B cell (primary cell): ENCODE results near the gene ZNF80. TPM values are rescaled to one million over a fixed set of nuclear protein-coding genes. Genes with fewer than 3 reads are reported as not detected.

Experiments
- ATAC-seq: fragments of 200-7000 bp; cut with Tn5 transposase; one replicate; pipeline ENCODE4 v1.10.0; 2021; ENCODE audit warnings: low read depth, mild to moderate bottlenecking, moderate number of reproducible peaks, moderate library complexity
- CTCF ChIA-PET: fragments of 350-600 bp; sonication (Branson Sonifier 250); formaldehyde crosslinking; loops from one replicate; lab custom pipeline; 2021; ENCODE audit warnings: antibody characterized with exemption, inconsistent platforms; lab: Charles Lee
- POLR2A ChIA-PET: fragments of 350-600 bp; sonication (Branson Sonifier 250); formaldehyde crosslinking; loops from one replicate; lab custom pipeline; 2021; ENCODE audit warnings: antibody characterized with exemption; lab: Charles Lee
- DNase-seq: peaks from one replicate; pipeline ENCODE4 v3.0.0; 2013
- H2AFZ ChIP-seq: 2 replicates; pipeline ENCODE4 v1.6.1; 2012; ENCODE audit warnings: mild to moderate bottlenecking, low read depth, low read length; ENCODE audit not compliant: insufficient read depth, poor library complexity, severe bottlenecking
- H3K27ac ChIP-seq, 2 donors: 1 replicate in 1 of 2; 2 replicates in 1 of 2; pipeline ENCODE4 v1.5.1; 2012 to 2013; ENCODE audit warnings: low read length in 2 of 2, mild to moderate bottlenecking in 2 of 2, moderate library complexity in 1 of 2
- H3K27me3 ChIP-seq, 4 experiments: fragments of 200-600 bp in 1 of 4; sonication (generic) in 1 of 4; replicated peaks in 1 of 4; 1 replicate in 2 of 4; 2 replicates in 2 of 4; pipeline versions ENCODE4 v1.6.1 to v1.7.0; 2013 to 2016; ENCODE audit warnings: low read length in 3 of 4, mild to moderate bottlenecking in 2 of 4, mixed read lengths in 1 of 4, moderate library complexity in 1 of 4; ENCODE audit not compliant: insufficient read depth in 4 of 4, control insufficient read depth in 3 of 4; ENCODE audit errors: control extremely low read depth in 1 of 4
- H3K36me3 ChIP-seq, 2 experiments: replicated peaks in 1 of 2; 1 replicate in 1 of 2; 2 replicates in 1 of 2; pipeline versions ENCODE4 v1.6.1 to v1.7.1; 2013; ENCODE audit warnings: low read length in 1 of 2; ENCODE audit not compliant: insufficient read depth in 2 of 2, control insufficient read depth in 1 of 2; ENCODE audit errors: control extremely low read depth in 1 of 2, extremely low read depth in 1 of 2
- H3K4me1 ChIP-seq, 2 donors: fragments of 200-600 bp in 1 of 2; sonication (generic) in 1 of 2; 1 replicate in 1 of 2; 2 replicates in 1 of 2; pipeline versions ENCODE4 v1.5.1 to v1.6.1; 2013 to 2017; ENCODE audit warnings: low read length in 2 of 2; ENCODE audit not compliant: control insufficient read depth in 2 of 2, insufficient read depth in 2 of 2
- H3K4me2 ChIP-seq: replicated peaks from 2 replicates; pipeline ENCODE3; 2012; ENCODE audit warnings: mild to moderate bottlenecking, low read depth, low read length; ENCODE audit not compliant: poor library complexity, severe bottlenecking
- H3K4me3 ChIP-seq, 5 experiments: fragments of 200-600 bp in 1 of 5; sonication (generic) in 1 of 5; 1 replicate in 3 of 5; 2 replicates in 2 of 5; pipeline versions ENCODE4 v1.5.1 to v1.7.0; 2011 to 2016; ENCODE audit warnings: low read length in 4 of 5, mild to moderate bottlenecking in 4 of 5, low read depth in 2 of 5, control low read depth in 1 of 5, moderate library complexity in 1 of 5; ENCODE audit not compliant: insufficient read depth in 1 of 5; ENCODE audit errors: control extremely low read depth in 1 of 5, extremely low read depth in 1 of 5
- H3K79me2 ChIP-seq: fragments of 200-600 bp; sonication (generic); one replicate; pipeline ENCODE4 v1.6.0; 2016; ENCODE audit warnings: low read length; ENCODE audit not compliant: control insufficient read depth, insufficient read depth
- H3K9ac ChIP-seq: fragments of 200-600 bp; sonication (generic); 2 replicates; pipeline ENCODE4 v1.6.1; 2017; ENCODE audit warnings: mild to moderate bottlenecking, low read length, moderate library complexity
- H3K9me3 ChIP-seq, 3 donors: one replicate each; pipeline versions ENCODE4 v1.6.1 to v1.7.1; 2013; ENCODE audit warnings: low read length in 2 of 3; ENCODE audit not compliant: control insufficient read depth in 2 of 3, insufficient read depth in 1 of 3; ENCODE audit errors: control extremely low read depth in 1 of 3
- H4K20me1 ChIP-seq: 2 replicates; pipeline ENCODE4 v1.6.0; 2012; ENCODE audit warnings: mild to moderate bottlenecking, low read length; ENCODE audit not compliant: insufficient read depth, control insufficient read depth, poor library complexity, severe bottlenecking
- H3K27ac Mint-ChIP-seq: one replicate; pipeline ENCODE4 v1.8.0; 2021; ENCODE audit warnings: mixed read lengths
- H3K27me3 Mint-ChIP-seq: one replicate; pipeline ENCODE4 v1.8.0; 2021; ENCODE audit warnings: mixed read lengths
- H3K4me1 Mint-ChIP-seq: one replicate; pipeline ENCODE4 v1.8.0; 2021; ENCODE audit warnings: mixed read lengths
- H3K4me3 Mint-ChIP-seq: one replicate; pipeline ENCODE4 v1.8.0; 2021; ENCODE audit warnings: mixed read lengths
- H3K9me3 Mint-ChIP-seq: one replicate; pipeline ENCODE4 v1.8.0; 2022; ENCODE audit warnings: mixed read lengths; ENCODE audit not compliant: insufficient read depth
- EZH2 ChIP-seq: IDR thresholded peaks from 2 replicates; pipeline ENCODE4 v1.6.1; 2012; ENCODE audit warnings: borderline replicate concordance, low read depth, mild to moderate bottlenecking, moderate library complexity, low read length; ENCODE audit not compliant: insufficient read depth, poor library complexity, severe bottlenecking
- WGBS: methylation state at CpG from one replicate; pipeline ENCODE4 v1.1.5; 2013; ENCODE audit warnings: missing lambda C conversion rate; ENCODE audit not compliant: insufficient coverage; 5-methylcytosine and 5-hydroxymethylcytosine counted together
- intact Hi-C: fragments of 100-400 bp; cut with micrococcal nuclease; formaldehyde crosslinking; loops from one replicate; pipeline ENCODE4 v1.10.0; 2022
- polyA plus RNA-seq: library from polyadenylated mRNA; depleted of rRNA; stranded (reverse); fragments of >200 nt; gene quantifications from 2 replicates; pipeline ENCODE4 v1.2.3, GENCODE V29; 2012
- total RNA-seq, 2 donors: library from RNA; stranded (reverse); fragments of 120-200 nt in 1 of 2; gene quantifications; 1 replicate in 1 of 2; 2 replicates in 1 of 2; pipeline versions ENCODE4 v1.2.3 to v1.2.4, GENCODE V29; 2013 to 2022
- TF ChIP-seq, protein P1 (sequence below): fragments of 200-600 bp; IDR thresholded peaks from one replicate; pipeline ENCODE4 v1.8.0; 2022; ENCODE audit warnings: antibody characterized with exemption, mild to moderate bottlenecking

ZNF80 gene
- total and polyA plus RNA-seq, 2 donors (not counting 1 experiment from before 2014, with no cell fraction given) = 0.04 to 0.42 TPM

DNA sequence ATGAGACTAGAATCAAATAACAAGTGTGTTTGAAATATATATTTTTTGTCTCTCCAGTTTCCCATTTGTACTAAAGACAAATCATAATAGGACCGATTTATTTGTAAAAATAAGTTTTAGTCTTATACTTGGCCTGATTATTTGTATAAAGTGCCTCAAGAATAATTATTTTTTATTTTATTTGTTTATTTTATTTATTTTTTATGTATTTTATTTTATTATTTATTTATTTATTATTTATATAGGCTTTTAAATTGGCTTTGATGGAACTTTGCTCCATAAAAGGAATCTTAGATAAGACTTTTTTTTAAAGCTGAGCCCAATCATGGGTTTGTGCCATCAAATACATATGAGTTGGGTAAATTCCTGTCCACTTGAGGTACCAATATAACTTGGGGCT is 22.2 kb upstream of the ZNF80 start:
- ChIA-PET POLR2A (no interaction called here), CTCF (interaction anchor here (0.8 kb wide), 1 partner anchor 29 kb away, joined by 3 read pairs; no protein-coding TSS in a partner anchor)
- no peaks in the 10 kb centered on the region for H3K27me3 Mint-ChIP-seq

DNA sequence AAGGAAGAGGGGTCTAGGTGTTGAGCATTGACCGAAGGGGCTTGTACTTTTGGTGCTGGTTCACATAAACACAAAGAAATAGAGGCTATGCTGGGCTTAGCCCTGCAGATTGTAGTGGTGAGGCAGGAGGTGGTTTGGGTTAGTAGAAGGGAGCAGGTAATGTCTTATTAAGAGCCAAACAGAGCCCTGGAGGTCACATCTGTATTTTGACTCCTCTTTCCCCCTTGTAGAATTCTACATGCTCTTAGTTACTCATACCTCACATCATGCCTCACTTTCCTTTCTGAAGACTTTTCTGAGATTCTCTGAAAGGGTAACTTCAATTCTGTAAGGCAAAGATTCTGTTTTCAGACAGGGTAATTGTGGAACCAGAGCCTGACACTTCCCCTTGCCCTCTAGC is 16.1 kb upstream of the ZNF80 start:
- Mint-ChIP-seq H3K4me3 (no peak overlapping the region), H3K27ac (no peak overlapping the region), H3K4me1 (no peaks in the 10 kb centered on the region), H3K27me3 (no peaks in the 10 kb centered on the region), H3K9me3 (peaks cover 5% of the 10 kb centered on the region)
- Histone ChIP-seq H3K9ac (no peak overlapping the region), H3K36me3 (no peaks in the 10 kb centered on the region), H3K4me1 (no peaks in the 10 kb centered on the region), H3K4me3 (no peak overlapping the region), H3K27me3 (no peaks in the 10 kb centered on the region), H3K4me2 (no peak overlapping the region), H3K9me3 (peaks cover 0 to 4% (median 3%) of the 10 kb centered on the region in 3 donors), H2AFZ (no peak overlapping the region), H3K79me2 (no peaks in the 10 kb centered on the region), H3K27ac (no peak overlapping the region), H4K20me1 (no peaks in the 10 kb centered on the region)
- intact Hi-C loops = no loop called here
- DNase-seq (no peak), ATAC-seq (no peak)
- TF ChIP-seq EZH2 = no peak
- TF ChIP-seq, protein P1, sequence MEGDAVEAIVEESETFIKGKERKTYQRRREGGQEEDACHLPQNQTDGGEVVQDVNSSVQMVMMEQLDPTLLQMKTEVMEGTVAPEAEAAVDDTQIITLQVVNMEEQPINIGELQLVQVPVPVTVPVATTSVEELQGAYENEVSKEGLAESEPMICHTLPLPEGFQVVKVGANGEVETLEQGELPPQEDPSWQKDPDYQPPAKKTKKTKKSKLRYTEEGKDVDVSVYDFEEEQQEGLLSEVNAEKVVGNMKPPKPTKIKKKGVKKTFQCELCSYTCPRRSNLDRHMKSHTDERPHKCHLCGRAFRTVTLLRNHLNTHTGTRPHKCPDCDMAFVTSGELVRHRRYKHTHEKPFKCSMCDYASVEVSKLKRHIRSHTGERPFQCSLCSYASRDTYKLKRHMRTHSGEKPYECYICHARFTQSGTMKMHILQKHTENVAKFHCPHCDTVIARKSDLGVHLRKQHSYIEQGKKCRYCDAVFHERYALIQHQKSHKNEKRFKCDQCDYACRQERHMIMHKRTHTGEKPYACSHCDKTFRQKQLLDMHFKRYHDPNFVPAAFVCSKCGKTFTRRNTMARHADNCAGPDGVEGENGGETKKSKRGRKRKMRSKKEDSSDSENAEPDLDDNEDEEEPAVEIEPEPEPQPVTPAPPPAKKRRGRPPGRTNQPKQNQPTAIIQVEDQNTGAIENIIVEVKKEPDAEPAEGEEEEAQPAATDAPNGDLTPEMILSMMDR = no peak
- ChIA-PET CTCF (no interaction called here), POLR2A (no interaction called here)
- WGBS = 100% methylated on average over 1 of the region's 1 CpG

More for the DNA sequence above, 22.2 kb upstream of the ZNF80 start:
- Histone ChIP-seq H3K9me3 (peaks cover 0 to 7% (median 0%) of the 10 kb centered on the region in 3 donors), H3K4me3 (no peak overlapping the region), H2AFZ (no peak overlapping the region), H3K36me3 (no peaks in the 10 kb centered on the region), H4K20me1 (no peaks in the 10 kb centered on the region), H3K4me2 (no peak overlapping the region), H3K27me3 (no peaks in the 10 kb centered on the region), H3K27ac (no peak overlapping the region), H3K9ac (no peak overlapping the region), H3K79me2 (no peaks in the 10 kb centered on the region), H3K4me1 (no peaks in the 10 kb centered on the region)
- Mint-ChIP-seq H3K27ac (no peak overlapping the region), H3K4me1 (no peaks in the 10 kb centered on the region), H3K9me3 (peaks cover 5% of the 10 kb centered on the region), H3K4me3 (no peak overlapping the region)
- WGBS = no CpG with 5 or more reads among the region's 1 CpG
- DNase-seq (no peak), ATAC-seq (no peak)
- intact Hi-C loops = no loop called here
- TF ChIP-seq EZH2 = no peak
- TF ChIP-seq, protein P1 = no peak
